Endometrial microvascular endothelial cells (primary cell): ENCODE results near the gene CMSS1. TPM values are rescaled to one million over a fixed set of nuclear protein-coding genes. Genes with fewer than 3 reads are reported as not detected.

Source experiments
- in situ Hi-C: cut with HindIII; loops from 2 replicates; pipeline ENCODE4 v1.10.0; 2017; ENCODE audit warnings: low sequenced_read_pairs, low pct_unique_long_range_greater_than_20kb; ENCODE audit errors: inconsistent ontology term
- total RNA-seq: library from RNA; depleted of rRNA; stranded (reverse); fragments of >200 nt; gene quantifications from one replicate; pipeline ENCODE4 v1.2.3, GENCODE V29; 2015; ENCODE audit errors: inconsistent ontology term

The CMSS1 gene
- total RNA-seq, 1 donor from 2014 or later, result 13.2 TPM

DNA sequence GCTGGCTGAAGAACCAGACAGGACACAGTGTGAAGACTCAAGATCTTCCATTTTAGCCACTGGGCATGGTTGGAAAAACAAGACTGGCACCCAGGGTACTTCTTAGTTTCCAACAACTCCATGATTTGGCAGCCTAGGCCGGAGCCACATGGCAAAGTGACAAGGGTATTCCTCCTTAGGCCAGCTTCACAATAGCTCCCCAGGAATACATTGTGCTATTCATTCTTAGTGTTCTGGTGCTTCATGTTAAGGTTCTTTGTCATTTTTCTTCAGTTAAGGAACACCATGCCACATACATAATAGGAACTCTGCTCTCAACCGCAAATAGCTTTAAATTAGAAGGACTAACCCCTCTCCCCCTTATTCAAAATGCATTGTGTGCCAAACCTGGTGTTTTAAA lies 304.7 kb downstream of the CMSS1 start:
- in situ Hi-C loops, result no loop called here

DNA sequence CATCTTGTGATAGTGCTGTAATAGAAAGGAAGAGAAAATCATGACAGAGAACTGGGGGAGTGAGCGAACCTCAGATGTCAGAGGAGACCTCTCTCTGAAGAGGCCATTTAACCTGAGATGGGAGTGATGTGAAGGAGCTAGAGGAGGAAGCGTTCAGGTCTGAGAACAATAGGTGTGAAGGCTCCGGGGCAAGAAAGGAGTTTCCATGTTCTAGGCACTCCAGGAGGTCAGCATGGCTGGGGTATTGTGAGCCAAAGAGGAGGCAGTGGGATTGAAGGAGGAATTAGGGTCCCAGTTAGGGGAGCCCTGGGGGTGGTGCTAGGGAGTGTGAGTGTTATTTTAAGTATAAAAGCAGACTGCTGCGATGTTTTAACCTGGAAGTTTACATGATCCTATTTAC lies 305.4 kb downstream of the CMSS1 start:
- in situ Hi-C loops, result no loop called here

DNA sequence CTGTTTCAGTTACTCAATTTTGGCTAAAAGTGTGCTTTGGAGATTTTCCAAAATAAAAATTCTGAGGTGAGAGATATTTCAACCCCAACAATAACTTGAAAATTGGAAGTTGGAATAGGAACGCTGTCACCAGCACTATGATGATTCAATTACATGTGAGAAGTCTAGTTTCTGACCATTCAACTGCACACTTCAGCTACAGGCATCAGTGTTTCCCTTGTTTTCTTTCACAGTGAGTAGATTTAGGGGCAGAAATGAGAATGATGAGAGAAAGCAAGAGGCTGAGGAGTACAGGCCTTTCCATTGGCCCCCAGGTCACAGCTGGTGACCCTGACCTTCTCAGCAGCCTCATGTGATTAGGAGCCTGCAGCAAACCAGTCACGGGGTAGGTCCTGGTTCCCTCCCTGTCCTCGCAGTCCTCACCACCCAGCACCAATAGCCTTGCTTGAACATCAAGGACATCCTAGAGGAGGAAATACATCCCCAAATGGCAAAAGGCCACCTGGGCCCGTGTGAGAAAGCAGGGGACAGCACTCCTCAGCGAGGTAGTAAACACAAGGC lies 306.6 kb downstream of the CMSS1 start:
- in situ Hi-C loops, result no loop called here

- in situ Hi-C loops, result no loop called here
Observed at GRCh38 chr3:100125161-100125938, 307.7 kb downstream of the CMSS1 start.

- in situ Hi-C loops, result no loop called here
Observed at GRCh38 chr3:100127792-100128191, 310.1 kb downstream of the CMSS1 start.

- in situ Hi-C loops, result no loop called here
Observed at GRCh38 chr3:100128565-100128964, 310.9 kb downstream of the CMSS1 start.

GRCh38 chr3:100129941-100130340 lies 312.3 kb downstream of the CMSS1 start:
- in situ Hi-C loops, result no loop called here

GRCh38 chr3:100131241-100131640 lies 313.6 kb downstream of the CMSS1 start:
- in situ Hi-C loops, result no loop called here

DNA sequence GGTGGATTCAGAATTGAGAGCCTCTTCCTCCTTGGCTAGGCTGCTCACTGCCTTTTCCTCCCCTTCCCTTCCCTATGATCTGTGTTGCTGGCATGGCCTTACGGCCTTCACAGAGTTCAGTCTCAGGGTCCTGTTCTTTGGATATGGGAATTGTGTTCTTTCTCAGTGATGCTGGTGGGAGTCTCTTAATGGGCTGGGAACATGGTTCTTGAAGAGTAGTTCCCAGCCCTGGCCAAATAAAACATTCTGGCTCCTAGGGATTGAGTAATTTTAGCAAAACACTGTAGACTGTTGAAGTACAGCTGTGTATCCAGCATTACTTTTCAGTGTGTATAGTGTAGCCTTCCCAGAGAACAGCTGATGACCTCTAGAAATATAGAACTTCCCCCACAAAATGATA lies 319.3 kb downstream of the CMSS1 start:
- in situ Hi-C loops, result no loop called here

DNA sequence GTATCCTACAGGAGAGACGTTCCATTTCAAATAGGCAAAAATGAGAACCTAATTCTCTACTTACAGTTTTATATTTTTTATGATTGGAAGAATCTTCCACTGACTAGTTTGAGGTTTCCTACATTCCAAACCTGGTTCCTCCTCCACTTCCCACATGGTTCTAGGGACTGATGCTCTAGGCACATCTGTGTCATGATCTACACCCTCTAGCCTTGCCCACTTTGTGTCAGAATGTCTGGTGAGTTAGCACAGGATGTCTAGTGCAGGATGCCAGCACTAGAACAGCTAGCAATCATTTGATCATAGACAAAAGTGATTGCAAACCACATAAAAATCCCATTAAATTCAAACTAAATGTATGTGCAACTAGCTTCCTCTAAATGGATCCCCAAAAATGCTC lies 323.3 kb downstream of the CMSS1 start:
- in situ Hi-C loops, result no loop called here

DNA sequence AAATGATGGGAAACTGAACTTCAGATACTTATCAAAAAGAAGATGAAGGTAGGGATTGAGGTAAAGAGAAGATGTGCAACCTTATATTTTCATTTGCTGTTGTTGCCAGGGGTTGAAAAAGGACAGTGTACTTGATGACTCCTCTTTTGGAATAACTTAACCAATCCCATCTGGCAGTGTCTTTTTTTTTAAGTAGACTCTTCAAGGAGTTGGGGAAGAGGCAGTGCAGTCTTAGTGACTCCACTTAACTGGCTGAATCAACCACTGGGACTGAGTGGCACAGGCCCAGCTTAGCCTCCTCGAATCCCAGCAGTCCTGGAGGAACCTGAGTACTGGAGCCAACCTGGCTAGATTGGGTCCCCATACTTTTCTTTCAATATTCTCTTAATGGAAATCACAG lies 323.9 kb downstream of the CMSS1 start:
- in situ Hi-C loops, result no loop called here

DNA sequence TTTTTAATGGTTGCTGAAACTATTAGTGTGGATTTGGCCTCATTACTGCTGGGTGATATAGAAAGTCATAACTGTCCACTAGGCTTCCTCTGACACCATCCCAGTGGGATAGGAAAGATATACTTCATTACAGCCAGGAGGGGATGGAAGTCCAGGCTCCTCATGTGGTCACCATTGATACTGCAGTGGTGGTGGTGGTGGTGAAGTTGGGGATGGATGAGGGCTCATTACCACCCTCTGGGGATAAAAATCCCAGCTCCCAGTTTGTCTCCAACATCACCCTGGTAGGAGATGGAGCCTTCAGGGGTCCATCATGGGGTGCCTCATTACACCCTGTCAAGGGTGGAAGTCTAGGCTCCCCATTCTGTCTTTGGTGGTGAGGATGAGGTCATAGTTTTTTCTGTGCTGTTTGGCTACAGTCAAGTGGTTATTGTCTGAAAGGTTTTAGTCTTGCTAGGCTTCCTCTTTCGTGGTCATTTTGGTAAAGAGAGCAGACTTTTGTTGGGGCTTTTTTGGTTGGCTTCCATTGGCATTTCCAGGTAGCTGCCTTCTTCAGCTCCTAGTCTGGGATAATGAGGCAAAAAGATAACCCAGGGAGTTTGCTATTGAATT lies 326.7 kb downstream of the CMSS1 start:
- in situ Hi-C loops, result no loop called here

DNA sequence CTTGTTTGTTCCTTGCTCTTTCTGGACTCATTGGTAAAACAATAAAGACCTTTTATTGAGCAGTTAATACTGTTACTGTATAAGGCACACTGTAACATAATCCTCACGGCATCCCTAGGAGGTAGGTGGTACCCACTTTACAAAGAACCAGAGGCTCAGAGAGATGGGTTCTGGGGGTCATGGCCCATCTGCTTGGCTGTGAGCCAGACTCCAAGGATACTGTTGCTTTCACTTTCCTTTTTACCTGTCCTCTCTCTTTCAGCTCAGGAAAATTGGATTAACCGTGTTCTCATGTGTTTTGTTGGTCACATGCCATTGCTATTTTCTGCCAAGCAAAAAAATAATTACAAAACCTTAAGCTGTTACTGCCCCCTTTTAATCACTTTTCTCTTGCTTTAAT lies 331.5 kb downstream of the CMSS1 start:
- in situ Hi-C loops, result no loop called here

DNA sequence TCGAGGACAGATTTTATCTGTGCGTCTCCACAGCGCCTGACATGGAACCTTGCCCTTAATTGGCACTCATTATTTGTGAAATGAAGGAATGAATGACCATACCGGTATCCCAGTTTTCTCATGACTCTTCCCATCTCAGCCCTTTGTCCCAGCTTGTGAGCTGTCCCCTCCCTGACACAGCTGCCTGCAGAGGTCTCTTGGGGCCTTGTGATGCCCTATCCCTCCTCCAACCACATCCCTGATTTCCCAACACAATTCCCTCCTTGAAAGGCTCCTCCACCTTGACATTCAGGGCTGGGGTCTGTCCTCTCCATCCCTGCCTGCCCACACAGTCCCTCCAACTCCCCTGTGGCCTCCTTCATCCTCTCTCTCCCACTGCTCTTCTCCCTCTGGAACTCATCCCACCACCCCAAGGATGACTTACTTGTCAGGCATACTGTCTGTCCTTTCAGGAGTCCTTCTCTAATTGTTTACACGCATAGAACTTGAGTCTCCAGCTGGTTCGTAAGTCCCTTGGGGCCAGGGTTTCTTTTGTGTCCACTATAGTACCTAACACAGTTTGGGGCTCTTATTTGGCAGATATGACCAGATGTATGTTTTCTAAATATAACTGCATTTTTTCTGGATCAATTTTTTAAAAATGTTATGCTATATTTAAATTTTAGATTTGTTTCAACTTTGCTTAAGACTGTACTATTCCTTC lies 332.2 kb downstream of the CMSS1 start:
- in situ Hi-C loops, result no loop called here

GRCh38 chr3:100150473-100150872 lies 332.8 kb downstream of the CMSS1 start:
- in situ Hi-C loops, result no loop called here

DNA sequence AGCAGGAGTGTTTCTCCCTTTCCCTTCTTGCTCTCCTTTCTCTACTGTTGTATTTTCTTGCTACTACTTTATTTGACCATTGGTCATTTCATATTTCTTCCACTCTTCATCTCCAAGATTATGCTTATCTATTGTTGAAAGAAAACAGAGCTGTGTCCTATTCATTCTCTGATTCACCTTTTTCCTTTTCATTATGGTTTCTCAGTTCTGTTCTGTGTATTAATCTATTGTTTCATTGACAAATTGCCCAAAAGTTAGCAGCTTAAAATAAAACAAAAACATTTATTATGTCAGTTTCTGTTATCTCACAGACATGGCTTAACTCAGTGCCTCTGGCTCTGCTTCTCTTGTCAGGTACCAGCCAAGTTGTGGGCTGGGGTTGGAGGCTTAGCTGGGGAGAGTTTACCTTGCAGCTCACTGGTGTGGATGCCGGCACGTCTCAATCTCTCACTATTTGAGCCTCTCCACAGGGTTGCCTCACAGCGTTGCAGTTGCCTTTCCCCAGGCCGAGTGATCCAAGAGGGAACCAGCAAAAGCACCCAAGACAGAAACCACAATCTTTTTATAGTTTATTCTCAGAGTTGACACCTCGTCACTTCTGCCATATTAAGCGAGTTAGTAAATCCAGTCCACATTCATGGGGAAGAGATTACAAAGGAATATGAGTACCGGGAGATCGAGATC lies 333.5 kb downstream of the CMSS1 start:
- in situ Hi-C loops, result no loop called here

GRCh38 chr3:100154171-100154570 lies 336.5 kb downstream of the CMSS1 start:
- in situ Hi-C loops, result no loop called here

- in situ Hi-C loops, result no loop called here
Observed at GRCh38 chr3:100155128-100155527, 337.5 kb downstream of the CMSS1 start.

GRCh38 chr3:100155590-100155989 lies 337.9 kb downstream of the CMSS1 start:
- in situ Hi-C loops, result no loop called here
